T-helper 1 cell treated with Interleukin-12 subunit alpha and Interleukin-12 subunit beta and Interleukin-4 antibody, amounts not matched to agents 30 ng/mL and 1 ng/mL, for 36 hours (primary cell): ENCODE measurements around the gene PLXNC1. TPM values are rescaled to one million over a fixed set of nuclear protein-coding genes. Genes with fewer than 3 reads are reported as not detected.

ENCODE experiments used
- intact Hi-C: fragments of 100-400 bp; cut with micrococcal nuclease; formaldehyde crosslinking; loops from one replicate; pipeline ENCODE4 v1.15.1; 2024
- total RNA-seq: library from RNA; stranded (reverse); gene quantifications from 2 replicates; pipeline ENCODE4 v1.2.3, GENCODE V29; 2022

Gene PLXNC1
- total RNA-seq, 1 donor from 2014 or later: 38.7 TPM

DNA sequence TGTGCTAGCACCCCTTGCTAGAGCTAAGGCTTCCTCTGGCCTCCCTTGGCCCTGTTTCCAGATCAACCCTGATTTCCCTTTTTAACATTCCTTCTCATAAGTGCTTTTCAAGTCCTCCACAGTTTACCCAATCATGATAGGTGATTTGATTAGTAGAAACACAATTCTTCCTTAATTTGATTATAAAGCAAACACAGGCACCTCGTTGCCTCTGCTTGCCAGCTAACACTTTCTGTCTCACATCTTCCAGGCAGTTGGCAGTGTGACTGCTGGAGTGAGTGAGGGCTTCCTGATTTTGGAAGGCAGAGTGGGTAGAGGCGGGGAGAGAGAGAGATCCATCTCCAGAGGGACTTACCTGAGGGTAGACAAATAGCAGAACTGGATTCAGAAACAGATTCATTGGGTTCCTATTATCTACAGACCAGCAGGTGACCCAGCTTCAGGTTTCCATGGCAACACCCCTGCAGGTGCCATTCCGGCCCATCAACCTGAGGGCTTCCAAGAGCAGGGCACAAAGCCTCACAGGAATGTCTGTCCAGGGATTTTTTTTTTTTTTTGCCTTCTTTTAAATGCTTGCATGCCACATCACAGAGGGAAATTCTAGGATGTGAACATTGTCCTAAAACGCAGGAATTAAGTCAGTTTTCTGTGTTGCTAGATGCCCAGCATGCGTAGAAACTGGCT, 77.7 kb downstream of the PLXNC1 start:
- intact Hi-C loops: no loop called here

DNA sequence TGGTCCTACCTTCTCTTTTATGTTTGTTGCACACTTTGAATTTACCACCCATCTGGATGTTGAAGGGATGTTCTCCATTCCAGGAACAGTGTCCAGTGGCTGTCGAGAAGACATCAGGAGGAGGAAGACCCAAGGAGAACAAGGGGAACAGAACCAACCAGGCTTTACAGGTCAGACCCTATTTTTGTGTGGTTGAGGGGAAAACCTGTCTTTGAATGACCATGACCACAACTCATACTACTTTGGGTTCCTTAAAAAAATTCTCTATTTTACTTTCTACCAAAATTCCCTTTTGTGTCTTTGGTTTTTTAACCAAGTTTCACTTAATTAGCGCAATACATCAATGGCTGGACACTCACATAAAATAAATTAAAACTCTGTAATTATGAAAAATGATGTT, 78.7 kb downstream of the PLXNC1 start:
- intact Hi-C loops: no loop called here

GRCh38 chr12:94228488-94228907, 80.1 kb downstream of the PLXNC1 start:
- intact Hi-C loops: no loop called here

- intact Hi-C loops: no loop called here
Observed at GRCh38 chr12:94229902-94230301, 81.5 kb downstream of the PLXNC1 start.

GRCh38 chr12:94230357-94230905, 82.1 kb downstream of the PLXNC1 start:
- intact Hi-C loops: no loop called here

DNA sequence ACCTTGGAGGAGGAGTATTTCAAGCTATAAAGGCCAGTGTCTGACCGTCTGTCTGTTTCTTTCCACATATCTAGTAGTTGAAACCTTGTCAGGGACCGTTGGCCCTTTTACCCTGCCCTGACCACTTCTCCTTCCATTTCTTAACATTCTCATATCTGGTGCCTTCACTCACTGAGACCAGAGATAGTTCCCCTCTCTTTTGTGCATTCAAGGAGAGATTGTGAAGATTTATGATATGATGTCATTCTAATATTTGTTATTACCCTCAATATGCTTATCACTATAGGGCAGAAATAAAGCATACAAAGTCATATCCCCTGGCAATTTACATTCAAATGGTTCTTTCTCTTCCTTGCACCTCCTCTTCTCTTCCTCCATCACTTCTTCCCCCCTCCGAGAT, 83.3 kb downstream of the PLXNC1 start:
- intact Hi-C loops: no loop called here

DNA sequence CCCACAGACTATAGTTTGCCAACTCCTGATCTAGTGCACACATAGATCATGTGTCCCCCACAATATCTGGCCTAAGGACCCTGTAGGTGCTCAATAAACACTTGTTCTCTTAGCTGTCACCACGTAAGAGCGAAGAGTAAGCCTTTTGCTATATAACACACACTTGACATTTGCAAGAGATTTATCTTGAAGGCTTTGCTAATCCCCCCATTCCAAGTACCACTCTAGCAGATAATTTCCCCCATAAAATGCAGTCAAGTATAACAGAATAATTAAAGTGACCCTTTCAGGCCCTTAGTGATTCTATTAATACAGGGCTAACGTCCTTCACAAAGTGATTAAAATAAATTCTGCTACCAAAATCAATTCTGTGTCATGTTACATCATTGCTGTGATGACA, 87.5 kb downstream of the PLXNC1 start:
- intact Hi-C loops: no loop called here

GRCh38 chr12:94239332-94239993, 91.1 kb downstream of the PLXNC1 start:
- intact Hi-C loops: no loop called here

- intact Hi-C loops: no loop called here
Observed at GRCh38 chr12:94240171-94240570, 91.8 kb downstream of the PLXNC1 start.

GRCh38 chr12:94242901-94243300, 94.5 kb downstream of the PLXNC1 start:
- intact Hi-C loops: no loop called here

DNA sequence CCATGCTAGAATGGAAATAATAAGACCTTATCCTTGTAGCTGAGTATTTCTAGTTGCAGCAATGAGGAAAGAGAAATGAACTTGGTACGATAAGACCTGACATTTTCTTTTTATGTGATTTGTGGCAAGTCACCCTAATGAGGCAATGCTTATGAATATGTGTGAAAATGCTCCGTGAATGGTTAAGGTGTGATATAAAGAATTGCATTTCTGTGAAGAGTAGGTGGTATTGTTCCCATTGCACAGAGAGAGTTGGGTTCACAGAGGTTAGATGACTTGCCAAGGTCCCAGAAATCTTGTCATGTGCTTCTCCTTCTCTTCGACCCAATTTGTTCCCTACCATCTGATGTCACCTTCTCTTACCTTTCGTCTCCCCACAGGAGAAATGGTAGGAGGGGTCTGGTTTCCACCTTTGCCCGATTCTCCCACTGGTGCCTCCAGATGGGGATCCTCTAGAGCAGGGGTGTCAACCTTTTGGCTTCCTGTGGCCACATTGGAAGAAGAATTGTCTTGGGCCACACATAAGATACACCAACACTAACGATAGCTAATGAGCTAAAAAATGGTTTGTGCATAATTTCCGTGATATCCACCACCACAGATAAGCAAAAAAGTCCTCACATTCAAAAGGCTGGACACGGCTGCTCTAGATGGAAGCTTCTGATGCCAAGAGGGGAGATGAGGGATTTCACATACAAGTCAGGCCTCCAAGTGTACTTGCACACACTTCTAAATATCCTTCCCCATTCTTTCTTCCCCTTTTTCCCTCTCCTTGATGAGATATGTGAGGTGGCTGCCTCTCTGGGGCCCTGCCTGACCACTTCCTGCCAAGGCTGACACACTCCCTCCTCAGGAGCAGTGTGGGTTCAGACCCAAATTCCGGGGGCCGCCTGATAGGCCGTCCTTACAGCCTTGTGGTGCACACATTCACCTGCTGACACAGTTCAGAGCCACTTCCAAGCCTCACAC, 96.1 kb downstream of the PLXNC1 start:
- intact Hi-C loops: loop anchor here (1.0 to 2.0 kb wide), 2 partner anchors 19 to 36 kb away; no protein-coding TSS in a partner anchor

DNA sequence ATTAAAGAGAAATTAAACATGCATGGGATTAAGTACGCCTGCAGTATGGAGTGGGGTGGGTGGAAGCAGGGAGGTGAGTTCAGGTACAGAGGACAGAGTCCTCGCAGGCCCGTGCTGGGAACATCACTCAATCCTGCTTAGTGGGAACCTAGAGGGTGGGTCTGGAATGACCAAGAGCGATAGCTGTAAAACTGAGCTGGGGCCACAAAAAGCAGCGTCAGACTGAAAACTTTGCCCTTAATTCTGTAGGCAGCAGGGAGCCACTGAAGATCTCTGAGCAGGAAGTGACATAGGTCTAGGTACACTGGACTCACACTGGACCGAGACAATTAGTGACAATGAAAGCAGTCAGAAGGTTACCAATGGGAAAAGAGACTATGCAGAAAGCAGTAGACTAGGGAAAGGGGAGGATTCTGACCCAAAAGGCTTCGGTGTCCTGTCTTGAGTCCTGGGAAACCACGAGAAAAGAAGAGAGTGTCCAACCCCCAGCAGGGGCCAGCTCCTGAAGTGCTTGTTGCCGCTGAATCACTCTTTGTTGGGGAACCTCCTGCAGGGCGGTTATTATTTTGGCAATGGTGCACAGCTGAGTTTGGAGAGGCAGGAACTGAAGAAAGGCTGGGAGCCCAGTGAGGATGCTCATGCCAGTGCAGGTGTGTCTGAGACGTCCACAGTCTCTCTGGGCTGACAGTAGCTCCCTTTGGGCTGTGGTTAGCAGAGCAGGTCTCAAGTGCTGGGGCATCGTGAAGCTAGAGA, 97.4 kb downstream of the PLXNC1 start:
- intact Hi-C loops: loop anchor here (2.0 kb wide), 1 partner anchor 37 kb away; no protein-coding TSS in a partner anchor

- intact Hi-C loops: no loop called here
Observed at GRCh38 chr12:94247246-94247645, 98.9 kb downstream of the PLXNC1 start.

DNA sequence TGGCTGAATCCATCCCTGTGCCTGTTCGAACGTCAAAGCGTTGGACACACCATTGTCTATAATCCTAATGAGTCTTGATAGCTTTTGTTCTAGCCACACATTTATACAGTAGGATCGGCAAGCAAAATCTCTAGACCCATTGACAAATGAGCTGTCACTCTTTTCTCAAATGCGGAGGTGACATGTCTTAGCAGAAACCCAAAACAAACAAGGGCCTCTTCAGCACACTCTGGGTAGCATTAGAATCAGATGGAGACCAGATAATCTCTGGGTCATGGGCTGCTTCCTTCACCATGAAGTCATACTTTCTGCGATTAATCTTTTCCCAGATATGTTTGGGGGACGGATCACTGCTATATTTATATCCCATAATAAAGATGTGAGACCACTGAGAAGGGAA, 100.2 kb downstream of the PLXNC1 start:
- intact Hi-C loops: no loop called here

- intact Hi-C loops: no loop called here
Observed at GRCh38 chr12:94250130-94250529, 101.8 kb downstream of the PLXNC1 start.

DNA sequence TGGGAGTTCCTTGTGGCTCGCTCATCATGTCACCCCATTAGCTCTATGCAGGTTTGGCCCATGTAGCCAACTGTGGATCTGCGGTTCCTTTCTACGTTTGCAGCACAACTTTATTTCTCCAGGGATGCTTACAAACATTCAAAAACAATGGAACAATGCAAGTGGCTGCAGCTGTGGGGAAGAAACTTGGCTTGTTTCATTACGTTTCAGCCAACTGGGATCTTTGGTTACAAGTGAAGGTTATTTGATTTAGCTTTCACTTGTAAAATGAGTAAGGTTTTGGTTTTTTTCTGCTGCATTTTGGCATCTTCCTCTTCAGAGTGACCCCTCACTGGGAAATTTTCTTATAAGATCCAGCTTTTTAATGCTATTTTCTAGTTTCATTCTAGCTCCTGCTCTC, 105.9 kb downstream of the PLXNC1 start:
- intact Hi-C loops: no loop called here

DNA sequence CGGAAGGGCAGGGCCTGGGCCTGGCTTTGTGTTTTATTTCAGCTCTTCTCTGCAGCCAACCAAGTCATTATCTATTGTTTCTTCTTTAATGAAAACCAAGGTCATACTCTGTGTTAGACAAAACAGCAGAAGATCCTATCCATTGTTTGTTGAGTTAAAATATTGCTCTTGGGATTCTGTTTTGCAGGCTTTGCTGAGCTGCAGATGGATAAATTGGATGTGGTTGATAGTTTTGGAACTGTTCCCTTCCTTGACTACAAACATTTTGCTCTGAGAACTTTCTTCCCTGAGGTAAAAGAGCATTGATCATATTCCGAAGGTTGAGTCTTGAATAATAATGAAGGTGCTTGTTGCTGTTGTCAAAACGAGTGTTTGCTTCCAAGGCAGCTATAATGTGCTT, 106.6 kb downstream of the PLXNC1 start:
- intact Hi-C loops: loop anchor here (5.0 kb wide), 1 partner anchor 33 kb away; no protein-coding TSS in a partner anchor

DNA sequence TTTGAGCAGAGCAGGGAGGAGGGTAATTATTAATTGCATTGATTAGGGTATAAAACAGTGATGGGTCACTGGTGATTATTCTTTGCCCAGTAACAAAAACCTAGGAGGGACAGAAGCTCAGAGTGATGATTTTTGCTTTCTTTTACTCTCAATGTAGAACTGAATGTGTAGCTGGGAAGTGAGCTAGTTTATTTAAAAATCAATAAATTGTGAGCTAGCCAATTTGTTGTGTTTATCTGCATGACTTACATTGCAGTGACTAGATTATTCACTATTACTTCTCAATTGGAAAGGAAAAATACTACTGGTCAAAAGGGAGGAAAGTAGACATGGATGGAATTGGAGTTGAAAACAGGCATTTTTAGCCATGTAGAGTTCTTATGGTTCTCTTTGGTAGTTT, 107.1 kb downstream of the PLXNC1 start:
- intact Hi-C loops: loop anchor here (5.0 kb wide), 1 partner anchor 33 kb away; no protein-coding TSS in a partner anchor

DNA sequence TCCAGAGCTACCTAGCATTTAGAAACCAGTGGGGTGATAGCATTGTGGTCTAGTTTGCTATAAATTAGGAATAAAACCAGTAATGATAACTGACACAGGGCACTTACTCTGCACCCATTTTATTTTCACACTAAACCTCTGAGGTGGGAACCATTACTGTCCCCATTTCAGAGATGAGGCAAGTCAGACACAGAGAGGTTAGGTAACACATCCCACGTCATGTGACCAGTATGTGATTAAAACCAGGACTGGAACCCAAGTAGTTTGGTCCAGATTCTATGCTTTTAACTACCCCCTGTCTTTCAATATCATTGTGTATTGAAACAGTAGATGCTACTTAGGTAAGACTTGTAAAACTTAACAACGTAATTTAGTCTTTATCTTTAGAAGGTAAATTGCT, 110.2 kb downstream of the PLXNC1 start:
- intact Hi-C loops: loop anchor here (5.0 kb wide), 1 partner anchor 36 kb away; no protein-coding TSS in a partner anchor

DNA sequence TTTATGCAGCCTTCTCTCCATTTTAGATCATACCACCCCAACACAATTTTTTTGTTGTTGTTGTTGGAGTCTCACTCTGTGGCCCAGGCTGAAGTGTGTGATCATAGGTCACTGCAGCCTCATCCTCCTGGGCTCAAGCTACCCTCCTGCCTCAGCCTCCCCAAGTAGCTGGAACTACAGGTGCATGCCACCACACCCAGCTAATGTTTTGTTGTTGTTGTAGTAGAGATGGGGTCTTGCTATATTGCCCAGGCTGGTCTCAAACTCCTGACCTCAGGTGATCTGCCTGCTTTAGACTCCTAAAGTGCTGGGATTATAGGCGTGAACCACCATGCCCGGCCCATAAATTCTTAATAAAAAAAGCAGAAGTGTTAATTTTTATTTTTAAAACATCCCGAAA, 111.6 kb downstream of the PLXNC1 start:
- intact Hi-C loops: loop anchor here (5.0 to 10.0 kb wide), 3 partner anchors 112 to 583 kb away; partner anchors contain the start of gene CRADD
